Left ventricle myocardium inferior (tissue), 1 donor: Measurements from ENCODE around the gene DENND4C. TPM values are rescaled to one million over a fixed set of nuclear protein-coding genes. Genes with fewer than 3 reads are reported as not detected.

Experiments used
- DNase-seq: peaks from one replicate; pipeline ENCODE4 v3.0.0-alpha.2; 2020
- H3K27ac ChIP-seq: fragments of 200-600 bp; replicated peaks from 2 replicates; pipeline ENCODE4 v1.8.0; 2021
- H3K27me3 ChIP-seq: fragments of 200-600 bp; 2 replicates; pipeline ENCODE4 v1.8.0; 2021; ENCODE audit warnings: low read depth
- H3K36me3 ChIP-seq: fragments of 200-600 bp; 2 replicates; pipeline ENCODE4 v1.8.0; 2021
- H3K4me1 ChIP-seq: fragments of 200-600 bp; 2 replicates; pipeline ENCODE4 v1.8.0; 2021
- H3K4me3 ChIP-seq: fragments of 200-600 bp; 2 replicates; pipeline ENCODE4 v1.8.0; 2021; ENCODE audit warnings: mild to moderate bottlenecking, moderate library complexity
- H3K9me3 ChIP-seq: fragments of 200-600 bp; replicated peaks from 2 replicates; pipeline ENCODE4 v1.8.0; 2021
- CTCF ChIP-seq: fragments of 200-600 bp; IDR thresholded peaks from 2 replicates; pipeline ENCODE4 v1.8.0; 2021; ENCODE audit warnings: antibody characterized with exemption, mild to moderate bottlenecking, borderline replicate concordance
- intact Hi-C: fragments of 100-400 bp; cut with micrococcal nuclease; formaldehyde crosslinking; loops from one replicate; pipeline ENCODE4 v1.11.0; 2022
- total RNA-seq: library from RNA; stranded (reverse); fragmentation: NEBNext Ultra II Directional; extraction: Animal tissue kit (Norgen Biotek cat#: 25700); gene quantifications from one replicate; pipeline ENCODE4 v1.2.1, GENCODE V29; 2021
- donor health status: DM: no; HTN: yes; CAD: no; lungs with severe emphysema.

Gene DENND4C
- total RNA-seq, 1 donor from 2014 or later: 20.8 TPM

- TF ChIP-seq CTCF: no peak
- Histone ChIP-seq H3K27me3 (no peaks in the 10 kb centered on the region), H3K4me3 (no peak overlapping the region), H3K9me3 (no peaks in the 10 kb centered on the region), H3K36me3 (peaks cover 90% of the 10 kb centered on the region), H3K4me1 (peaks cover 2% of the 10 kb centered on the region), H3K27ac (no peak overlapping the region)
- no peak for DNase-seq
- intact Hi-C loops: loop anchor here (10.0 kb wide), 1 partner anchor 83 kb away; no protein-coding TSS in a partner anchor
Measured at GRCh38 chr9:19371942-19372341, 141.4 kb downstream of the DENND4C start.

GRCh38 chr9:19372567-19372966 lies 142.1 kb downstream of the DENND4C start:
- H3K36me3 ChIP-seq: peaks cover 94% of the 10 kb centered on the region
- no peaks in the 10 kb centered on the region for H3K27me3 ChIP-seq
- TF ChIP-seq CTCF: no peak
- no peak for DNase-seq
- H3K27ac ChIP-seq: no peak overlapping the region
- no peaks in the 10 kb centered on the region for H3K9me3 ChIP-seq
- peaks cover 8% of the 10 kb centered on the region for H3K4me1 ChIP-seq
- intact Hi-C loops: loop anchor here (10.0 kb wide), 1 partner anchor 82 kb away; no protein-coding TSS in a partner anchor
- no peak overlapping the region for H3K4me3 ChIP-seq

- Histone ChIP-seq H3K4me1 (peaks cover 17% of the 10 kb centered on the region), H3K4me3 (no peak overlapping the region), H3K36me3 (peaks cover 94% of the 10 kb centered on the region), H3K27me3 (no peaks in the 10 kb centered on the region), H3K27ac (no peak overlapping the region), H3K9me3 (no peaks in the 10 kb centered on the region)
- intact Hi-C loops: loop anchor here (10.0 kb wide), 1 partner anchor 81 kb away; no protein-coding TSS in a partner anchor
- TF ChIP-seq CTCF: no peak
- no peak for DNase-seq
Measured at GRCh38 chr9:19373527-19373926, 143.0 kb downstream of the DENND4C start.

- TF ChIP-seq CTCF: no peak
- H3K9me3 ChIP-seq: no peaks in the 10 kb centered on the region
- H3K4me3 ChIP-seq: no peak overlapping the region
- DNase-seq: no peak
- H3K36me3 ChIP-seq: peaks cover 81% of the 10 kb centered on the region
- intact Hi-C loops: loop anchor here (10.0 kb wide), 1 partner anchor 79 kb away; no protein-coding TSS in a partner anchor
- H3K4me1 ChIP-seq: peaks cover 35% of the 10 kb centered on the region
- no peak overlapping the region for H3K27ac ChIP-seq
- no peaks in the 10 kb centered on the region for H3K27me3 ChIP-seq
Measured at GRCh38 chr9:19375538-19375937, 145.0 kb downstream of the DENND4C start.

GRCh38 chr9:19376931-19377330 lies 146.4 kb downstream of the DENND4C start:
- peaks cover 42% of the 10 kb centered on the region for H3K4me1 ChIP-seq
- H3K27ac ChIP-seq: no peak overlapping the region
- no peak for TF ChIP-seq CTCF
- H3K9me3 ChIP-seq: no peaks in the 10 kb centered on the region
- peaks cover 69% of the 10 kb centered on the region for H3K36me3 ChIP-seq
- intact Hi-C loops: loop anchor here (10.0 kb wide), 1 partner anchor 78 kb away; no protein-coding TSS in a partner anchor
- H3K27me3 ChIP-seq: no peaks in the 10 kb centered on the region
- DNase-seq: no peak
- H3K4me3 ChIP-seq: no peak overlapping the region

GRCh38 chr9:19378164-19378563 lies 147.7 kb downstream of the DENND4C start:
- no peak overlapping the region for H3K27ac ChIP-seq
- DNase-seq: no peak
- TF ChIP-seq CTCF: no peak
- H3K4me1 ChIP-seq: peaks cover 42% of the 10 kb centered on the region
- H3K9me3 ChIP-seq: no peaks in the 10 kb centered on the region
- intact Hi-C loops: loop anchor here (10.0 kb wide), 1 partner anchor 77 kb away; no protein-coding TSS in a partner anchor
- peaks cover 56% of the 10 kb centered on the region for H3K36me3 ChIP-seq
- peak overlapping the region; percentile 77 for H3K4me3 ChIP-seq
- H3K27me3 ChIP-seq: no peaks in the 10 kb centered on the region
